Activated CD4-positive, alpha-beta memory T cell treated with anti-CD3 and anti-CD28 coated beads, Interleukin-2, amount 10 ng/mL, durations not matched to agents 7 days and 5 days (primary cell): ENCODE results near the gene AHCYL1. TPM values are rescaled to one million over a fixed set of nuclear protein-coding genes. Genes with fewer than 3 reads are reported as not detected.

Source experiments
- CTCF ChIA-PET: fragments of 350-600 bp; sonication (Branson Sonifier 250); formaldehyde crosslinking; loops from one replicate; lab custom pipeline; 2021; ENCODE audit warnings: antibody characterized with exemption, inconsistent platforms; lab: Charles Lee
- POLR2A ChIA-PET: fragments of 350-600 bp; sonication (Branson Sonifier 250); formaldehyde crosslinking; loops from one replicate; lab custom pipeline; 2021; ENCODE audit warnings: antibody characterized with exemption; lab: Charles Lee
- DNase-seq: peaks from one replicate; pipeline ENCODE4 v3.0.0-alpha.2; 2020
- H3K27ac Mint-ChIP-seq: one replicate; pipeline ENCODE4 v1.8.0; 2021; ENCODE audit warnings: mild to moderate bottlenecking, mixed read lengths
- H3K27me3 Mint-ChIP-seq: one replicate; pipeline ENCODE4 v1.8.0; 2021; ENCODE audit warnings: mixed read lengths
- H3K36me3 Mint-ChIP-seq: one replicate; pipeline ENCODE4 v1.8.0; 2021; ENCODE audit warnings: low read depth, mixed read lengths
- H3K4me1 Mint-ChIP-seq: one replicate; pipeline ENCODE4 v1.8.0; 2021; ENCODE audit warnings: mixed read lengths
- H3K4me3 Mint-ChIP-seq: one replicate; pipeline ENCODE4 v1.8.0; 2021; ENCODE audit warnings: mild to moderate bottlenecking, mixed read lengths
- H3K9me3 Mint-ChIP-seq: one replicate; pipeline ENCODE4 v1.8.0; 2021; ENCODE audit warnings: mixed read lengths
- total RNA-seq, 2 experiments: library from RNA; stranded (reverse); gene quantifications; one replicate each; pipeline ENCODE4 v1.2.3, GENCODE V29; 2021

AHCYL1 gene
- total RNA-seq, 2 experiments from 2014 or later: 56.5 to 57.0 TPM

DNA sequence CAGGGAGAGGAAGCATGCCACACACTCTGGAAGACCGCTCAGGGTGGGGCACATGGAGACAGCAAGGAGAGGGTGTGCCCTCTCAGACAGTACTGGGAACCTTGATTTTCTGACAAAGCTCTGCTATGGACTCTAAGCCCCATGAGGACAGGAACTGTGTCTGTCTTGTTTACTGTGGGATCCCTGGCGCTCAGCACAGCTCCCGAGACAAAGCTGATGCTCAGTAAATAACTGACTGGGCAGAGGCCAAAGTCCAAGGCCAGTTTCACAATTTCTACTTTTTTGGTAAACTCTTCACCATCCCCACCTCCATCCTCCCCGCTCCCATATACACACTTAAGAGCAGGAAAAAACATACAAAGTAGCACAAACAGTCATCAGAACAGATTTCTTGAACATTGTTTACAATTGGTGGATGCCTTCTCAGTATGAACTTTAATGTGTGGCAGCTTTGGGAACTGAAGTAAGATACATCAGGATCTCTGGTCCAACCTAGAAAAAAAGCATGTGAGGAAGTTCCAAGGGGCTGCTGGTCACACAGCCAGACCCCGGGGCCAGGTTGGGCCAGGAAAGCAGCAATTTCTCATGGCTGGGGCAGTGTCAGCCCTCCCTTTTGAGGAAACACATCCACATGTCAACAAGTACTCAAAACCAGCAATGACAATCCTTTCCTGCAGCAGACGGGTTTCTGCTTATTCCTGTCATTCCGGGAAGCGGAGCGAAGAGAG is 5.6 kb upstream of the AHCYL1 start:
- Mint-ChIP-seq H3K36me3 (no peaks in the 10 kb centered on the region), H3K4me3 (no peak overlapping the region), H3K27me3 (peaks cover 13% of the 10 kb centered on the region), H3K4me1 (peaks cover 3% of the 10 kb centered on the region), H3K27ac (no peak overlapping the region), H3K9me3 (no peaks in the 10 kb centered on the region)
- no peak for DNase-seq
- CTCF ChIA-PET: interaction anchor here (1.4 to 14.6 kb wide), 4 partner anchors 12 to 340 kb away, joined by 4 to 655 read pairs (median 76); no protein-coding TSS in a partner anchor
- POLR2A ChIA-PET: no interaction called here

DNA sequence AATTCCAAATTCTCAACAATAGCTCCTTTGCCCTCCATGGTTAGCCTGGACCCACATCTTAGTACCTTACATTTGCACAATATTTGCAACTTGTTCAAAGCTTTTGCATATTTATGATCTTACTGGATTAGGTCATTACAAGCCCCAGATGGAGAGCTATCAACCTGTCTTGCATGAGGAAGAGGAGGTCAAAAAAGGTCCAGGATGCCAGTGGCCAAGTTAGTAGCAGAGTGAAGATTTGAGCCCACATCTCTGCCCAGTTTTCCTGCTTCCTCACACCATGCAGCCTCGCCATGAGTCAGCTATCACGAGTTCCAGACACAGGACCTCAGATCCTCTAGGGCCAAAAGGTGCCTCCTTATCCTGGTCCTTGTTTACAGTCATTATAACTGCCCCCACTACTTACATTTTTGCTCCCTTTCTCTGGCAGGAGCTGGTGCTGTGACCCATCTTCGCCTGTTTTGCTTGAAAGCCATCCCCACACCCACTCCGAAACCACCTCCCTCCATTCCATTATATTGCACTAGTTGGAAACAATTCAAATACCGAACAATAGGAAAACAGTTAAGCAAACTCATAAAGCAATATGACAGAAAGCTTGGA is 5.0 kb upstream of the AHCYL1 start:
- H3K36me3 Mint-ChIP-seq: no peaks in the 10 kb centered on the region
- H3K27me3 Mint-ChIP-seq: peaks cover 9% of the 10 kb centered on the region
- H3K4me1 Mint-ChIP-seq: peaks cover 6% of the 10 kb centered on the region
- H3K27ac Mint-ChIP-seq: no peak overlapping the region
- no peaks in the 10 kb centered on the region for H3K9me3 Mint-ChIP-seq
- CTCF ChIA-PET: interaction anchor here (0.6 to 14.6 kb wide), 7 partner anchors 12 to 341 kb away, joined by 3 to 655 read pairs (median 4); partner anchors contain the start of gene GSTM4
- no peak for DNase-seq
- no peak overlapping the region for H3K4me3 Mint-ChIP-seq
- POLR2A ChIA-PET: interaction anchor here (1.1 kb wide), 1 partner anchor 203 kb away, joined by 4 read pairs; no protein-coding TSS in a partner anchor

DNA sequence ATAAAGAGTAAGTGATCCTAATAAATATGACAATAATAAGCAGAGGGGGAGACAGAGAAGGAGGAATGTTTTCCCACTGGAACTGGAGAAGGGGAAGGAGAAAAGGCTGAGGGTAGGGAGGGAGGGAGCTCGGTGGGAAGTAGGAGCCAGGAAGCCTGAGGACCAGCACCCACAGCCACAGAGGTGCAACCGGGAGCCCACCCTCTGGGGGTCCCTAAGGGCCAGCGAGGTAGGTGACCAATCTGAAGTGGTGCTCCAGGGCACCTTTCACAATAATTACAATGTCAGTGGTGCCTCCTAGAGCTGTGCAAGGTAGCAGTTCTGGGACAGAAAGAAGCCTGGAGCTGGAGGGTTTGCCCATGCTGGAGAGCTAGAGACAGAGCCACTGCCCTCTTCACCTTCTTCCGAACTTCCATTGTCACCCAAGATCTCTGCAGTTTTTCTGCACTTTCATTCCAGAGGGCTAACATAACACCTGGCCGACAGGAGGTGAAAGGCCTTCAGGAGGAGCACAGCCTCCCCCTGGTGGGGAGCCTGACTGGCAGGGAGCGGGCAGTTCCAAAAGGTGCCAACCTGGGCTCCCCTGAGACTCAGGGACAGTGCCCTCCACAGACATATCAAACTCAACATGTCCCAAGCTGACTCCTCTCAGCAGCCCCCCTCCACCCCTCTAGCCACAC is 4.1 kb upstream of the AHCYL1 start:
- H3K27ac Mint-ChIP-seq: no peak overlapping the region
- no peaks in the 10 kb centered on the region for H3K9me3 Mint-ChIP-seq
- ChIA-PET POLR2A (interaction anchor here (1.1 kb wide), 1 partner anchor 204 kb away, joined by 4 read pairs; no protein-coding TSS in a partner anchor), CTCF (interaction anchor here (0.6 to 14.6 kb wide), 8 partner anchors 13 to 434 kb away, joined by 3 to 655 read pairs (median 4); partner anchors contain the start of gene GSTM4)
- H3K36me3 Mint-ChIP-seq: no peaks in the 10 kb centered on the region
- H3K4me1 Mint-ChIP-seq: peaks cover 10% of the 10 kb centered on the region
- H3K4me3 Mint-ChIP-seq: no peak overlapping the region
- peaks cover 9% of the 10 kb centered on the region for H3K27me3 Mint-ChIP-seq
- peak; percentile 39 for DNase-seq

DNA sequence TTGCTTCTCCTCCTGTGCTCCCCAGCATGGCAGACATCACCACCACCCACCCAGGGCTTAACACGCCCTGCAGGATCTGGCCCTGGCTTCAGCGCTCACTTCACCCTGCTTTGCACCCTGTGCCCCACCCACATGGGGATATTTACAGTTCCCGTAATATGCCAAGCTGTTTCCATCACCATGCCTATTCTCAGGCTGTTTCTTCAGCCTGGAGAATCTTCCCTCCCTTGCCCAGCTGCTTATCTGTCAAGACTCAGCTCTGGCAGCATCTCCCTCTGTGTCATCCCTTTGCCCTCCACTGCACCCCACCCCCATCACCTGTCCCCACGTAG is 3.6 kb upstream of the AHCYL1 start:
- Mint-ChIP-seq H3K4me3 (no peak overlapping the region), H3K27me3 (peaks cover 9% of the 10 kb centered on the region), H3K9me3 (no peaks in the 10 kb centered on the region), H3K36me3 (no peaks in the 10 kb centered on the region), H3K4me1 (peaks cover 15% of the 10 kb centered on the region), H3K27ac (no peak overlapping the region)
- no peak for DNase-seq
- ChIA-PET POLR2A (no interaction called here), CTCF (interaction anchor here (0.6 to 14.6 kb wide), 7 partner anchors 22 to 435 kb away, joined by 3 to 655 read pairs (median 5); no protein-coding TSS in a partner anchor)

DNA sequence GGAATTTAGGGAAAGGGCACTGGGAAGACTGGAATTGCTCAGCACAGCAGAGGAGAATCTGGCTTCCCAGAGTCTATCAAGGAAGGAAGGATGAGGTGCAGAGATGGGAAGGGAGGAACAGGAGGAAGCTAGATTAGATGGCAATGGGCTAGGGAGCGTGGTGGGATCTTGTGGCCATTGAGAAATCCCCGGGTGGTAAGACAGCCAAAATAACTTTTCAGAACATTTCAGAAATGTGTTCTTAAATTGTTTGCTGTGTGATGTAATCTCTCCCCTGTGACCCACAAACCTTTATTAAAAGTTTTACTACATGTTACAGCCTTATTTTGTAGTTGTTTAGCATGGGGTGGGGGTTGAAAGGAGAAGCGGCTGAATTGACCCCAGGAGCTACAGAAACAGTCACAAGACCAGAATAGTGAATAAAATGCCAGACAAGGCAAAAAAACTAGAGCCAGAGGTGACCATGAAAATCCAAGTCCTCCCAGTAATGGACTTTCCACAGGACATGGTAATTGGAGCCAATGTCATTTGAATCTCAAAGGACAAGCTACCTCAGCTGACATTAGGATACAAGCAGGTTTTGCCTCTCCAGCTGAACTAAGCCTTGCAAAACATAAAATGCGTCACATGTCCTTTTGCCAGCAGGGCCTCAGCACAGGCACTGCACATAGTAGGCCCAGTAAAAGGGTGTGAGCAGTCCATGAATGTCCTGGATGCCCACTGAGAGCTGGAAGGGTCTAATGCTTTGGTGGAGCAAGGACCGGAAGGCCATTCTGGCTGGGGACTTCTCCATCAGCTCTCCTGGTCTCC is 980 bp upstream of the AHCYL1 start:
- DNase-seq: no peak
- ChIA-PET POLR2A (interaction anchor here (1.0 to 4.8 kb wide), 17 partner anchors 11 to 437 kb away, joined by 3 to 71 read pairs (median 7); partner anchors contain the start of genes GNAI3 and GSTM4), CTCF (interaction anchor here (0.6 to 14.6 kb wide), 37 partner anchors 11 to 477 kb away, joined by 3 to 655 read pairs (median 10); partner anchors contain the start of genes AMPD2, CSF1, GNAI3 and GNAT2)
- Mint-ChIP-seq H3K27ac (no peak overlapping the region), H3K9me3 (no peaks in the 10 kb centered on the region), H3K27me3 (peaks cover 9% of the 10 kb centered on the region), H3K36me3 (peaks cover 15% of the 10 kb centered on the region), H3K4me1 (peaks cover 38% of the 10 kb centered on the region), H3K4me3 (no peak overlapping the region)

DNA sequence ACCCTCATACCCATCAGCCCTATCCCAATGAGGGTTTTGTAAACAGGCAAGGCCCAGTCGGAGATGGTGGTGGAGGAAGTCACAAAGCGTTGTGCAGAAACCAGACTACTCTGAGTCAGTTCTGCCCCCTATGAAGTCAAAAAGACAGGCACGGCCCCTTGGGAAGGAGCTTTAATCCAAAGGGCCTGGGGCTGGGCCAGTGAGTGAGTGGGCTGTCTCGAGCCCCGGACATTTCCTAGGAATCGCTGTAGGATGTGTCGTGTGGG is 442 bp upstream of the AHCYL1 start:
- peaks cover 6% of the 10 kb centered on the region for H3K27me3 Mint-ChIP-seq
- H3K27ac Mint-ChIP-seq: peak overlapping the region; percentile 84
- H3K4me1 Mint-ChIP-seq: peaks cover 41% of the 10 kb centered on the region
- ChIA-PET CTCF (interaction anchor here (0.8 to 14.6 kb wide), 50 partner anchors 10 to 706 kb away, joined by 3 to 655 read pairs (median 7); partner anchors contain the start of genes AMPD2, CSF1, GNAI3 and GNAT2), POLR2A (interaction anchor here (0.9 to 4.8 kb wide), 26 partner anchors 12 to 631 kb away, joined by 3 to 71 read pairs (median 5); partner anchors contain the start of genes GNAI3, GSTM4 and STRIP1)
- H3K9me3 Mint-ChIP-seq: no peaks in the 10 kb centered on the region
- H3K4me3 Mint-ChIP-seq: peak overlapping the region; percentile 99
- no peak for DNase-seq
- H3K36me3 Mint-ChIP-seq: peaks cover 15% of the 10 kb centered on the region

DNA sequence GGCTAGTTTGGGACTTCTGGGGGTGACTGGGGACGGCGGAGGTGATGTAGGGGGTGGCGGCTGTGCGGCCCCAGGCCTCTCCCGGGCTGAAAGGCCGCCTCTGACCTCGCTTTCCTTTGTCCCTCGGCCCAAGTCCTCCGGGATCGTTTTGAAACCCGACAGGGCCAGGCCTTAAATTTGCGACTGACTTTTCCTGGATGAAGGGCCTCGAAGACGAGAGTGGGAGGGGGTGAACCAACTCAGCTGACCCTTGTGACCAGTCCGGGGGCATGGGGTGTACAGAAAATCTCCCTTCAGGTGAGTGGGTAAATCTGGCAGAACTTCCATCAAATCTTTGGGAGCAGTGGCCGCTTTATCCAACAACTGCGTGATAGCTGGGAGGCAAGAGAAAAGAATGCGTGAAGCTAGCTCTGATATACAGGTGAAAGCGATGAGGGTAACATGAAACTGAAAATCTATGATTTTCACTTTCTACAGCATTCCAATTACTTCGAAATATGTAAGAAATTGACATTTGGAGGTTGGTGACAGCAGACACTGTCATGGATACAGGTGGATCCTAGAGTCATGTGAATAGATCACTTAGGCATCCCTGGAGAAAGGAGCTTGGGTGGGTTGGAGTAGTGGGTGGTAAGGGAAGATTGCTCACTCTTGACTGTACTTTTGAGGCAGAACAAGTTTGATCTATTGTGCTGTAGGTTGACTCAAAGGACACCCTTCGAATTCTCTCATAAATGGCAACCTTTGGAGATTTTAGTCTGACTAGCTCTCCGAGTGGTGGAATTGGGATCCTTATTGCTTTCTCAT is 885 bp downstream of the AHCYL1 start:
- no peaks in the 10 kb centered on the region for H3K27me3 Mint-ChIP-seq
- CTCF ChIA-PET: interaction anchor here (0.7 to 14.6 kb wide), 56 partner anchors 9 to 772 kb away, joined by 3 to 655 read pairs (median 7); partner anchors contain the start of genes AMPD2, CSF1, GNAI3 and GNAT2
- DNase-seq: no peak
- H3K4me3 Mint-ChIP-seq: peak overlapping the region; percentile 99
- peak overlapping the region; percentile 84 for H3K27ac Mint-ChIP-seq
- peaks cover 19% of the 10 kb centered on the region for H3K36me3 Mint-ChIP-seq
- POLR2A ChIA-PET: interaction anchor here (0.9 to 4.8 kb wide), 27 partner anchors 9 to 895 kb away, joined by 3 to 71 read pairs (median 5); partner anchors contain the start of genes GNAI3, STRIP1 and TMEM167B
- H3K4me1 Mint-ChIP-seq: peaks cover 42% of the 10 kb centered on the region
- no peaks in the 10 kb centered on the region for H3K9me3 Mint-ChIP-seq

DNA sequence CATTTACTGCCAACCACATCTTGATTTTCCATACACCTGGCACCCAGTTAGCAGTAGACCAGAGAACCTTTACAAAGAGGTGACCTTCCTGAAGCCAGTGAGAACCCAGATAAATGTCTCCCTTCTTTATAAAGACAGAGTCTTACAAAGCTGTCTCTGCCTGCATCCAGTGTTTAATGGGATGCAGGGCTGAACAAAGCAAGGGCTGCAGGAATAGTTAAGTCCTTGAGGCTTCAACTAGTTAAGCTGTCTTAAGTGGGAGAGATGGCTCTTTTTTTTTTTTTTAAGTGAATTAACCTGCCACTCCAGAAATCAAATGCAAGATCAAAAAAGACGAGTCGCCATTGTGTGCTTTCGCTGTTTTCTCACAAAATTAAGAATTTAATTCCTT is 1.5 kb downstream of the AHCYL1 start:
- Mint-ChIP-seq H3K9me3 (no peaks in the 10 kb centered on the region), H3K4me3 (peak overlapping the region; percentile 99), H3K27me3 (no peaks in the 10 kb centered on the region), H3K27ac (no peak overlapping the region), H3K36me3 (peaks cover 22% of the 10 kb centered on the region), H3K4me1 (peaks cover 44% of the 10 kb centered on the region)
- CTCF ChIA-PET: interaction anchor here (1.2 to 14.6 kb wide), 10 partner anchors 8 to 440 kb away, joined by 5 to 655 read pairs (median 20); partner anchors contain the start of genes AMPD2 and GNAT2
- POLR2A ChIA-PET: interaction anchor here (0.9 to 4.8 kb wide), 14 partner anchors 10 to 896 kb away, joined by 3 to 71 read pairs (median 6); partner anchors contain the start of genes GNAI3, STRIP1 and TMEM167B
- no peak for DNase-seq

DNA sequence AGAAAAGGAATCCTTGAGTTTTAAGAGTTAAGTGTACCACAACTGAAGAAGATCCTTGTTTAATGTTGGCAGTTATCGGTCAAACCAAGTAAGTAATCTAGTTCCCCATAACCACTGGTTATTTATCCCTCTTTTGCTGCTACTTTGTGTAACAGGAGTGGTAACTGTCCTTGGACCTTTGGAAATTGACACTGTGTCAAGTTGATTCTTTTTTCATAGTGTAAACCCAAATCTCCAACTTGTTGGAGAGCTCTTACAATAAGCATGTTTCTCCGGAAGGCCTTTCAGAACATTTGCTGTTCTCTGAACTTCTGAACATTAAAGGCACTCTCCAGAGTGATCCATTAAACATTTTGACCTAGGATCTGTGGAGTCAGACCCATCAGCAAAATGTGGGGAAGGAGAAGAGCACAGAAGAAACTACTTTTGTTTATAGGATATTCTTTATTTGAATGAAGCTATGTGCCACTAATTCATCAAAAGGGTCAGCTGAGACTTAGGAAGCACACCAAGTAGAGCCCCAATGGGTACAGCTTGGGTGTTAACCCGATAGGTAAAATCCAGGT is 3.9 kb downstream of the AHCYL1 start:
- no peaks in the 10 kb centered on the region for H3K27me3 Mint-ChIP-seq
- H3K4me3 Mint-ChIP-seq: no peak overlapping the region
- no peak overlapping the region for H3K27ac Mint-ChIP-seq
- DNase-seq: no peak
- CTCF ChIA-PET: interaction anchor here (1.3 to 14.6 kb wide), 4 partner anchors 24 to 350 kb away, joined by 4 to 655 read pairs (median 78); no protein-coding TSS in a partner anchor
- POLR2A ChIA-PET: interaction anchor here (1.5 kb wide), 1 partner anchor 15 kb away, joined by 4 read pairs; no protein-coding TSS in a partner anchor
- H3K4me1 Mint-ChIP-seq: peaks cover 48% of the 10 kb centered on the region
- peaks cover 28% of the 10 kb centered on the region for H3K36me3 Mint-ChIP-seq
- H3K9me3 Mint-ChIP-seq: no peaks in the 10 kb centered on the region

DNA sequence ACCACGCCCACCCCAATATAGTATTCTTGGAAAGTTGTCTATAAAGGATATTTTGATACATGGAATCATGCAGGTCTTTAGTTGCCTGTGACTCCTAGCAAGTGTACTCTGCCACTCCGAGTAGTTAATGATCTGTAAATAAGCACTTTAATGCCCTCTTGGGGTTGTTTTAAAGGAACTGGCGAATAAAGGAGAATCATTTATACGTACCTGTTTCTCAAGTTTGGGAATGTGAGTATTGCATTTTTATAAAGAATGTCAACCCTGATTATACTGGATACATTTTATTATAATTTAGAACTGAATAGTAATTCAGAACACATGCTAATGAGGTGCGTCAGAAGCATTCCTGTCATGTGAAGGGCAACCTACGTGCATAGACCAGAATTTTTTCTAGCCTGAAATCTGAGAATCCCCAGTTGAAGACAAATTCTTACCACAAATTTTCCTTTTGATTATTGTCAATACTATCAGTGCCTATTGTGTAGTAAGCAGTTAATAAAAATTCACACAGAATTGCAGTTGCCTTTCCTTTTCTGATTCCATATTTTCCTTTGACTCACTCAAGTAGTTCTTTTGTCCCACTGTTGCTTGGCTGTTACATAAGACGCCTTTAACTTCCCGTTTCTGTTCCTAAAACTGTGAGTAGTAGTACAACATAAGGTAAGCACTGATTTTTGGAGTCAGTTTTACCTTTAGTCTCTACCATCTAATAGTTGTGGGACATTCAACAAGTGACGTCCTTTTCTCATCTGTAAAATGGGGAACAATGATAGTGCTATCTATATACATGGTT is 5.1 kb downstream of the AHCYL1 start:
- Mint-ChIP-seq H3K4me1 (peaks cover 41% of the 10 kb centered on the region), H3K27me3 (no peaks in the 10 kb centered on the region), H3K9me3 (no peaks in the 10 kb centered on the region), H3K36me3 (peaks cover 28% of the 10 kb centered on the region), H3K27ac (no peak overlapping the region), H3K4me3 (no peak overlapping the region)
- ChIA-PET POLR2A (interaction anchor here (1.5 kb wide), 1 partner anchor 14 kb away, joined by 4 read pairs; no protein-coding TSS in a partner anchor), CTCF (interaction anchor here (1.3 to 14.6 kb wide), 2 partner anchors 208 to 215 kb away, joined by 4 to 655 read pairs; no protein-coding TSS in a partner anchor)
- DNase-seq: no peak
